Smooth muscle cell (in vitro differentiated cells): Measurements from ENCODE around the gene HMCES. TPM values are rescaled to one million over a fixed set of nuclear protein-coding genes. Genes with fewer than 3 reads are reported as not detected.

Source experiments
- DNase-seq: peaks from one replicate; lab custom pipeline; 2025; ENCODE audit not compliant: unreplicated experiment; lab: John Stamatoyannopoulos, UW
- H2AFZ ChIP-seq: fragments of 200-600 bp; sonication (generic); 2 replicates; pipeline ENCODE4 v1.6.0; 2016; ENCODE audit warnings: antibody characterized with exemption, low read depth, mild to moderate bottlenecking
- H3F3A ChIP-seq: fragments of 200-600 bp; sonication (generic); 2 replicates; pipeline ENCODE4 v1.6.0; 2017; ENCODE audit warnings: antibody characterized with exemption, low read depth
- H3K27ac ChIP-seq: fragments of 200-600 bp; sonication (generic); 2 replicates; pipeline ENCODE4 v1.5.1; 2016; ENCODE audit warnings: low read depth, mild to moderate bottlenecking
- H3K27me3 ChIP-seq: fragments of 200-600 bp; sonication (generic); 2 replicates; pipeline ENCODE4 v1.6.1; 2016; ENCODE audit warnings: low read depth, mild to moderate bottlenecking
- H3K36me3 ChIP-seq: fragments of 200-600 bp; sonication (generic); 2 replicates; pipeline ENCODE4 v1.5.1; 2016; ENCODE audit warnings: low read depth
- H3K4me1 ChIP-seq: fragments of 200-600 bp; sonication (generic); 2 replicates; pipeline ENCODE4 v1.5.1; 2016; ENCODE audit warnings: low read depth
- H3K4me2 ChIP-seq: fragments of 200-600 bp; sonication (generic); 2 replicates; pipeline ENCODE4 v1.6.0; 2016; ENCODE audit warnings: mild to moderate bottlenecking
- H3K4me3 ChIP-seq: fragments of 200-600 bp; sonication (generic); 2 replicates; pipeline ENCODE4 v1.5.1; 2016; ENCODE audit warnings: mild to moderate bottlenecking
- H3K79me2 ChIP-seq: fragments of 200-600 bp; sonication (generic); 2 replicates; pipeline ENCODE4 v1.6.0; 2016; ENCODE audit warnings: low read depth, mild to moderate bottlenecking
- H3K9ac ChIP-seq: fragments of 200-600 bp; sonication (generic); 2 replicates; pipeline ENCODE4 v1.6.0; 2016; ENCODE audit warnings: low read depth
- H3K9me3 ChIP-seq: fragments of 200-600 bp; sonication (generic); replicated peaks from 2 replicates; pipeline ENCODE4 v1.5.1; 2016; ENCODE audit warnings: low read depth
- H4K20me1 ChIP-seq: fragments of 200-600 bp; sonication (generic); 2 replicates; pipeline ENCODE4 v1.6.0; 2016; ENCODE audit warnings: low read depth
- CTCF ChIP-seq: fragments of 200-600 bp; sonication (generic); IDR thresholded peaks from 2 replicates; pipeline ENCODE4 v1.5.1; 2017; ENCODE audit warnings: borderline replicate concordance, mild to moderate bottlenecking, antibody characterized with exemption; ENCODE audit not compliant: insufficient read depth, poor library complexity, severe bottlenecking
- WGBS: methylation state at CpG from one replicate; pipeline ENCODE4 v1.1.7; 2016; ENCODE audit warnings: low lambda C conversion rate; 5-methylcytosine and 5-hydroxymethylcytosine counted together
- polyA plus RNA-seq: library from polyadenylated mRNA; unstranded; fragments of >200 nt; fragmentation: Nextera tagmentation; extraction: Ambion mirVana; gene quantifications from 2 replicates; pipeline ENCODE4 v1.2.1, GENCODE V29; 2016
- total RNA-seq: library from RNA; depleted of rRNA; stranded (reverse); fragments of >200 nt; gene quantifications from 2 replicates; pipeline ENCODE4 v1.2.3, GENCODE V29; 2014

Gene HMCES
- total and polyA plus RNA-seq, 2 experiments from 2014 or later: 15.2 to 25.0 TPM

DNA sequence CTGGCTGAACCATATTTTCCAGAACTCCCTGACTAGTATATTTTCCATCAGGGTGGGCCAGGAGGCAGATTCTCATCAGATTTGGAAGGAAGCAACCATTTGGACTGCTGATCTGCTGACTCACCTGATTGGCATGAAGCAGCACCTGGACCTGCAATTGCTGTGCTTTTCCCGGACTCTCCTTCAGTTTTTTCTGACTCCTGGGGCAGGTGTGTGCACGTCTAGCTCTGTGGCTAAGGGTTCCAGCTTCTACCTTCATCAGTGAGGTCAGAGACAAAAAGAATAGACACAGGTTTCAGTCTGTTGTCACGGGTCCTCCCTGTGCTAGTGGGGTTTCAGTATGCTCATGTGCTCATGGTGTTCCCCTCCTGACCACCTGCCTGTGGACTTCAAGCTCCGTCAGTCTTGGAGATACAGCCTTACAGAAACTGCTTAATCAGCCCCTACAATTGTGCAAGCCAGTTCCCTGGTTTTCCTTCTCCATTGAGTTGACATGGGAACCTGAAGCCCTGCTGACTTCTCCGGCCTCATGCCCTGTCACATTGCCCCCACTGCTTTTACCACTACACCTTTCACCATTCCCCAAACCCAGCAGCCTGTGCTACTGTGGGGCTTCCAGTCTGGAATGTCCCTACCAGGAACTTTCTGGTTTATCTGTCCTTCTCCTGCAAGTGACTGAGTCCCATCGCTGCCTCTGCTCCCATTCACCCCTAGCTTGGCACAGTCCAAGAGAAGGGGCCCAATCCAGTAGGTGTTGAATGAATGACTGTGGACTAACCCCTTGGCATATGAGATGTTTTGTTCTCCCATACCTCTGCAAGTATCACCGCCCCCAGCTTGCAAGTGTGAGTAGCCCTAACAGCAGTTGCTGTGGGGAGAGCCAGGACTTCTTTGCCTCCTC lies 31.7 kb downstream of the HMCES start:
- H3K4me1 ChIP-seq: peaks cover 11% of the 10 kb centered on the region
- no peak overlapping the region for H3K4me3 ChIP-seq
- peaks cover 11% of the 10 kb centered on the region for H3F3A ChIP-seq
- no peak overlapping the region for H2AFZ ChIP-seq
- WGBS: 77% methylated on average over 7 of the region's 7 CpGs
- no peaks in the 10 kb centered on the region for H3K36me3 ChIP-seq
- H3K27me3 ChIP-seq: no peaks in the 10 kb centered on the region
- TF ChIP-seq CTCF: no peak
- no peaks in the 10 kb centered on the region for H3K9me3 ChIP-seq
- DNase-seq: no peak
- H3K9ac ChIP-seq: no peak overlapping the region
- H3K79me2 ChIP-seq: peaks cover 4% of the 10 kb centered on the region
- H4K20me1 ChIP-seq: peaks cover 13% of the 10 kb centered on the region
- H3K4me2 ChIP-seq: no peak overlapping the region
- peak overlapping the region; percentile 33 for H3K27ac ChIP-seq

- peaks cover 5% of the 10 kb centered on the region for H3F3A ChIP-seq
- H4K20me1 ChIP-seq: peaks cover 16% of the 10 kb centered on the region
- no peaks in the 10 kb centered on the region for H3K9me3 ChIP-seq
- TF ChIP-seq CTCF: no peak
- no peak overlapping the region for H3K27ac ChIP-seq
- no peak overlapping the region for H3K9ac ChIP-seq
- no peak overlapping the region for H3K4me2 ChIP-seq
- peaks cover 4% of the 10 kb centered on the region for H3K4me1 ChIP-seq
- H2AFZ ChIP-seq: no peak overlapping the region
- no peaks in the 10 kb centered on the region for H3K27me3 ChIP-seq
- DNase-seq: no peak
- peaks cover 7% of the 10 kb centered on the region for H3K79me2 ChIP-seq
- H3K36me3 ChIP-seq: no peaks in the 10 kb centered on the region
- whole genome bisulfite sequencing: 96% methylated on average over 3 of the region's 3 CpGs
- no peak overlapping the region for H3K4me3 ChIP-seq
Measured at GRCh38 chr3:129311054-129311902, 32.6 kb downstream of the HMCES start.

DNA sequence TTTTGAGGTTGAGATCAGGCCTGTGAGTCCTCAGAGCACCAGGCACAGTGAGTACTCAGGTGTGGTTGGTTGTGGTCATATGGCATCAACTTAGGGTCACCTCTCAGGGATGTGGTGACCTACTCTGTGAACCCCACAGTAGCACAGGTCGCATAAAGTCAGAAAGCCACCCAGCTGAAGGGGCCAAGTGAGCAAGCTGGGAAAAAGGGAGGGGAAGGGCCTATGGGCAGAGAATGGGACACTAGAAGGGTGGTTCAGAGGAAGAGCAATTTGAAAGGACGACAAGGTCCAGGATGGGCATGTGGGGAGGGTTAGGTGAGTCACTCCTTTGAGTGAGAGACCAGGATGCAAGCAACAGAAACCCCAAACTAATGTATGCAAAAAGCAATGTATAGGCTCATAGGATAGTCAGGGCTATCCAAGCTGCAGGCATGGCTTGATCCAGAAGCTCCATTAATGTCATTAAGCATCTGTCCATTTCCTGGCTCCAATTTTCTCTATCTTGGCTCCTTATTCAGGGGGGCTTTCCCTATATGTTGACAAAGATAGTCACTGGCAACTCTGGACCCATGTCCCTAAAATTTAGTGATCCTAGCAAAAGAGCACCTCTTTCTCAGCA lies 33.5 kb downstream of the HMCES start:
- Histone ChIP-seq H3K4me3 (no peak overlapping the region), H3K4me1 (peaks cover 4% of the 10 kb centered on the region), H3K27me3 (no peaks in the 10 kb centered on the region), H3K36me3 (no peaks in the 10 kb centered on the region), H3K9me3 (no peaks in the 10 kb centered on the region), H4K20me1 (peaks cover 16% of the 10 kb centered on the region), H3K79me2 (peaks cover 7% of the 10 kb centered on the region), H3F3A (peaks cover 4% of the 10 kb centered on the region), H3K27ac (no peak overlapping the region), H3K9ac (no peak overlapping the region), H2AFZ (no peak overlapping the region), H3K4me2 (no peak overlapping the region)
- DNase-seq: no peak
- 92% methylated on average over 2 of the region's 2 CpGs for WGBS
- TF ChIP-seq CTCF: no peak
